Activated CD8-positive, alpha-beta T cell treated with anti-CD3 and anti-CD28 coated beads for 36 hours (primary cell): ENCODE data around the gene KDM4C. TPM values are rescaled to one million over a fixed set of nuclear protein-coding genes. Genes with fewer than 3 reads are reported as not detected.

Source experiments
- ATAC-seq: fragments of 200-7000 bp; cut with Tn5 transposase; one replicate; pipeline ENCODE4 v1.10.0; 2021; ENCODE audit warnings: mild to moderate bottlenecking, moderate library complexity
- CTCF ChIA-PET: fragments of 350-600 bp; sonication (Branson Sonifier 250); formaldehyde crosslinking; loops from one replicate; lab custom pipeline; 2021; ENCODE audit warnings: antibody characterized with exemption; lab: Charles Lee
- POLR2A ChIA-PET: fragments of 350-600 bp; sonication (Branson Sonifier 250); formaldehyde crosslinking; loops from one replicate; lab custom pipeline; 2021; ENCODE audit warnings: antibody characterized with exemption; lab: Charles Lee
- DNase-seq: peaks from one replicate; pipeline ENCODE4 v3.0.0-alpha.2; 2020
- H3K27ac Mint-ChIP-seq: one replicate; pipeline ENCODE4 v1.8.0; 2021; ENCODE audit warnings: mild to moderate bottlenecking, mixed read lengths
- H3K27me3 Mint-ChIP-seq: one replicate; pipeline ENCODE4 v1.8.0; 2021; ENCODE audit warnings: mixed read lengths
- H3K36me3 Mint-ChIP-seq: one replicate; pipeline ENCODE4 v1.8.0; 2021; ENCODE audit warnings: low read depth, mixed read lengths
- H3K4me1 Mint-ChIP-seq: one replicate; pipeline ENCODE4 v1.8.0; 2021; ENCODE audit warnings: low read depth, mixed read lengths
- H3K4me3 Mint-ChIP-seq: one replicate; pipeline ENCODE4 v1.8.0; 2021; ENCODE audit warnings: mild to moderate bottlenecking, moderate library complexity, mixed read lengths
- H3K9me3 Mint-ChIP-seq: one replicate; pipeline ENCODE4 v1.8.0; 2021; ENCODE audit warnings: mixed read lengths
- CTCF ChIP-seq: fragments of 200-600 bp; IDR thresholded peaks from one replicate; pipeline ENCODE4 v1.8.0; 2022; ENCODE audit warnings: antibody characterized with exemption, mild to moderate bottlenecking
- intact Hi-C: fragments of 100-400 bp; cut with micrococcal nuclease; formaldehyde crosslinking; loops from one replicate; pipeline ENCODE4 v1.10.0; 2022
- total RNA-seq, 2 experiments: library from RNA; stranded (reverse); gene quantifications; one replicate each; pipeline ENCODE4 v1.2.3, GENCODE V29; 2021

KDM4C gene
- total RNA-seq, 2 experiments from 2014 or later: 31.1 to 32.9 TPM

DNA sequence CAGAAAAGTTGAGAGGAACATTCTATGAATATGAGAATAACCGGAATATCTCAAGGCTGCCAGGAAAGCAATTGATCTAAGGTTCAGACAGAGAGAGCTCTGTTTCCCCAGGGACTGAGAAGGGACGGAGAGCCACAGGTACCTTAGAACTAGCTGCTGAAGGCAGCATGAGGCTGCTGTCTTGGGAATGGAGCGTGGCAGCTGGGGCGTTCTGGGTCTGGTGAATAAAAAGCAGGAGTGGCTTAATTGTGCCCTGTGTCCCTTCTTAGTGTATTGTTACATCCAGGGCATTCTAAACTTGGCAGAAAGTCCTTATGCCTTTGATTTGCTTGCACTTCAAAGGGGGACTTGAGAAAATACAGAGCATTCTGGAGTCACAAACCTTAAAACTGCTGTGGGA lies 434.5 kb downstream of the KDM4C start:
- Mint-ChIP-seq H3K36me3 (peaks cover 4% of the 10 kb centered on the region), H3K4me3 (no peak overlapping the region), H3K27ac (no peak overlapping the region), H3K27me3 (no peaks in the 10 kb centered on the region), H3K4me1 (no peaks in the 10 kb centered on the region), H3K9me3 (peaks cover 15% of the 10 kb centered on the region)
- POLR2A ChIA-PET: no interaction called here
- DNase-seq (no peak), ATAC-seq (no peak)
- TF ChIP-seq CTCF: no peak
- CTCF ChIA-PET: interaction anchor here (1.0 kb wide), 1 partner anchor 11 kb away, joined by 3 read pairs; no protein-coding TSS in a partner anchor
- intact Hi-C loops: no loop called here

GRCh38 chr9:7195526-7195925 lies 437.8 kb downstream of the KDM4C start:
- no peak for DNase-seq
- ChIA-PET POLR2A (no interaction called here), CTCF (no interaction called here)
- Mint-ChIP-seq H3K36me3 (no peaks in the 10 kb centered on the region), H3K27ac (no peak overlapping the region), H3K9me3 (peaks cover 5% of the 10 kb centered on the region), H3K4me1 (no peaks in the 10 kb centered on the region), H3K4me3 (no peak overlapping the region), H3K27me3 (no peaks in the 10 kb centered on the region)
- intact Hi-C loops: no loop called here
- no peak for TF ChIP-seq CTCF
- ATAC-seq: no peak

- no peak for ATAC-seq
Observed at GRCh38 chr9:7196467-7196866, 438.7 kb downstream of the KDM4C start.

DNA sequence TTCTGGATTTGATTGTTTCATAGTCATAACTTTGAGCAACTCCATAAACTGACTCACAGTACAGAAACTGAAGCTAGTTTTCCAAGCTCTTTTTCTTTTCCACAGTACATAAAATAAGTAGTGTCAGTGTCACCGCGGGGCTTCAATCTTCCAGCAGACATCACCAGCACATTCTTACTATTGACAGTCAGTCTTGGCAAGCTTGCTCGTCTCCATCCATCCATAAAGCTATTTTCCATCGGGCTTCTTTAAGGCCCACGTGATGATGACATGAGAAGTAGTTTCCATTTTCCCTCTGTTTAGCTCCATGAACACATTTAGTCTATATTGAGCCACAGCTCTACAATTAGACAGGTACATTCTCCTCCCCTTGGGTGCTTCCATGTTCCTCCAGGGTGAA lies 443.4 kb downstream of the KDM4C start:
- ChIA-PET POLR2A (interaction anchor here (0.6 kb wide), 1 partner anchor 241 kb away, joined by 3 read pairs; no protein-coding TSS in a partner anchor), CTCF (interaction anchor here (0.8 kb wide), 1 partner anchor 382 kb away, joined by 3 read pairs; no protein-coding TSS in a partner anchor)
- H3K27ac Mint-ChIP-seq: no peak overlapping the region
- H3K9me3 Mint-ChIP-seq: no peaks in the 10 kb centered on the region
- H3K4me3 Mint-ChIP-seq: no peak overlapping the region
- intact Hi-C loops: no loop called here
- DNase-seq: no peak
- no peak for ATAC-seq
- no peak for TF ChIP-seq CTCF
- H3K27me3 Mint-ChIP-seq: no peaks in the 10 kb centered on the region
- H3K36me3 Mint-ChIP-seq: no peaks in the 10 kb centered on the region
- H3K4me1 Mint-ChIP-seq: no peaks in the 10 kb centered on the region

More at GRCh38 chr9:7196467-7196866, 438.7 kb downstream of the KDM4C start:
- ChIA-PET CTCF (no interaction called here), POLR2A (no interaction called here)
- H3K4me1 Mint-ChIP-seq: no peaks in the 10 kb centered on the region
- H3K27me3 Mint-ChIP-seq: no peaks in the 10 kb centered on the region
- no peak overlapping the region for H3K4me3 Mint-ChIP-seq
- no peak for DNase-seq
- no peak overlapping the region for H3K27ac Mint-ChIP-seq
- no peaks in the 10 kb centered on the region for H3K36me3 Mint-ChIP-seq
- intact Hi-C loops: no loop called here
- TF ChIP-seq CTCF: no peak
- no peaks in the 10 kb centered on the region for H3K9me3 Mint-ChIP-seq

DNA sequence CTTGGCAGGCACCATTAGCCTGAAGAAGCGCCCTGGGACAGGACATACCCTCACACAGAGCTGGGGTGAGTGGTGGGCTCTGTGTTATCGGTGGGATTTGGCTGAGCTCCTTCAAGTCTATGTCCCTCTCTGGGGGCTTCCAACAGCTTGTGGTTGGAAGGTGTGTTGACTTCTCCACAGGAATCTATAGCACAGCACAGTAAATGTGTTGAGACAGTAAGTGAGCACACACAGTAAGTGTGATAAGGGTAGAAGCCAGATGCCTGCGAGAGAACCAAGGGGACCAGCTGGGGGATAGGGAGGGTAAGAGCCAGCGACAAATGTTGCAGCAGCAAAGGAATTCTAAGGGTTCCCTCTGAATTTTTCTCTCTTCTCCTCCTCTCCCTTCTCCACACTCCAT lies 448.0 kb downstream of the KDM4C start:
- Mint-ChIP-seq H3K4me3 (no peak overlapping the region), H3K4me1 (no peaks in the 10 kb centered on the region), H3K27ac (no peak overlapping the region), H3K36me3 (no peaks in the 10 kb centered on the region), H3K27me3 (peaks cover 2% of the 10 kb centered on the region), H3K9me3 (no peaks in the 10 kb centered on the region)
- intact Hi-C loops: no loop called here
- ATAC-seq (no peak), DNase-seq (no peak)
- POLR2A ChIA-PET: interaction anchor here (0.6 kb wide), 1 partner anchor 408 kb away, joined by 3 read pairs; no protein-coding TSS in a partner anchor
- CTCF ChIA-PET: no interaction called here
- no peak for TF ChIP-seq CTCF
